Esophagus squamous epithelium (tissue), 4 donors: ENCODE measurements around the gene GADD45A. TPM values are rescaled to one million over a fixed set of nuclear protein-coding genes. Genes with fewer than 3 reads are reported as not detected.

Experiments
- small RNA-seq, 4 donors: library from RNA; depleted of rRNA; stranded (forward); fragments of <200 nt; gene quantifications; one replicate each; pipeline ENCODE3, GENCODE V24; 2016
- total RNA-seq, 4 donors: library from RNA; depleted of rRNA; stranded (reverse); fragments of >200 nt; gene quantifications; one replicate each; pipeline ENCODE4 v1.1.0, GENCODE V29; 2016

Gene GADD45A
- total RNA-seq, 4 donors from 2014 or later, result 35.2 to 62.6 (median 46.5) TPM

Small RNA genes lying within 50 kb of the gene (small RNA-seq; reads per million reads assigned to genes)
- 0 reads per million in 4 donors for gene RN7SL392P

Other genes with a start within 250 kb of the GADD45A start
- 100 to 1,000 TPM in 1 of 4 donors, 10 to 100 TPM in 3; 65.4 to 104 (median 89.9) TPM for gene GNG12, start 148.3 kb downstream of the GADD45A start, total RNA-seq